ENCODE results near the gene VPS13D. TPM values are rescaled to one million over a fixed set of nuclear protein-coding genes. Genes with fewer than 3 reads are reported as not detected.

Gene VPS13D
- total RNA-seq, 2 donors from 2014 or later, result 48.1 to 65.2 TPM

DNA sequence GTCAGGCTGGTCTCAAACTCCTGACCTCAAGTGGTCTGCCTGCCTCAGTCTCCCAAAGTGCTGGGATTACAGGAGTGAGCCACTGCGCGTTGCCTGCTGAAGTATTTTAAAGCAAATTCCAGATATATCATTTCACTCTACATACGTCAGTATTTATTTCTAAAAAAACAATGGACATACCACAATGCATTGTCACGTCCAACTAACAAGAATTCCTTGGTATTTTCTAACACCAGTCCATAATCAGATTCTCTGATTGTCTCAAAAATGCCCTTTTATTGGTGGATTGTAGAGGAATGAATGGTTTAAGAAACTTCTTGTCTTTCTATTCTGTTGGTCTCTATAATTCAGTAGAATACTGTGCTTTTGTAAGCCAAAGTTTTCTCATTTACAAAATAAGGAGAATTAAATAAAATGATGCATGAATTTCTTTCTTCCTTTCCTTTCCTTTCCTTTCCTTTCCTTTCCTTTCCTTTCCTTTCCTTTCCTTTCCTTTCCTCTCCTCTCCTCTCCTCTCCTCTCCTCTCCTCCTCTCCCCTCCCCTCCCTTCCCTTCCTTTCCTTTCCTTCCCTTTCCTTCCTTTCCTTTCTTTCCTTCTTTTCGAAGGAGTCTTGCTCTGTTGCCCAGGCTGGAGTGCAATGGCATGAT is 55.8 kb downstream of the VPS13D start:
- no peak for DNase-seq (ENCODE audit: low spot score)
- TF ChIP-seq, protein P1, sequence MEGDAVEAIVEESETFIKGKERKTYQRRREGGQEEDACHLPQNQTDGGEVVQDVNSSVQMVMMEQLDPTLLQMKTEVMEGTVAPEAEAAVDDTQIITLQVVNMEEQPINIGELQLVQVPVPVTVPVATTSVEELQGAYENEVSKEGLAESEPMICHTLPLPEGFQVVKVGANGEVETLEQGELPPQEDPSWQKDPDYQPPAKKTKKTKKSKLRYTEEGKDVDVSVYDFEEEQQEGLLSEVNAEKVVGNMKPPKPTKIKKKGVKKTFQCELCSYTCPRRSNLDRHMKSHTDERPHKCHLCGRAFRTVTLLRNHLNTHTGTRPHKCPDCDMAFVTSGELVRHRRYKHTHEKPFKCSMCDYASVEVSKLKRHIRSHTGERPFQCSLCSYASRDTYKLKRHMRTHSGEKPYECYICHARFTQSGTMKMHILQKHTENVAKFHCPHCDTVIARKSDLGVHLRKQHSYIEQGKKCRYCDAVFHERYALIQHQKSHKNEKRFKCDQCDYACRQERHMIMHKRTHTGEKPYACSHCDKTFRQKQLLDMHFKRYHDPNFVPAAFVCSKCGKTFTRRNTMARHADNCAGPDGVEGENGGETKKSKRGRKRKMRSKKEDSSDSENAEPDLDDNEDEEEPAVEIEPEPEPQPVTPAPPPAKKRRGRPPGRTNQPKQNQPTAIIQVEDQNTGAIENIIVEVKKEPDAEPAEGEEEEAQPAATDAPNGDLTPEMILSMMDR (IDR thresholded peaks at IDR 0.05), result no peak

DNA sequence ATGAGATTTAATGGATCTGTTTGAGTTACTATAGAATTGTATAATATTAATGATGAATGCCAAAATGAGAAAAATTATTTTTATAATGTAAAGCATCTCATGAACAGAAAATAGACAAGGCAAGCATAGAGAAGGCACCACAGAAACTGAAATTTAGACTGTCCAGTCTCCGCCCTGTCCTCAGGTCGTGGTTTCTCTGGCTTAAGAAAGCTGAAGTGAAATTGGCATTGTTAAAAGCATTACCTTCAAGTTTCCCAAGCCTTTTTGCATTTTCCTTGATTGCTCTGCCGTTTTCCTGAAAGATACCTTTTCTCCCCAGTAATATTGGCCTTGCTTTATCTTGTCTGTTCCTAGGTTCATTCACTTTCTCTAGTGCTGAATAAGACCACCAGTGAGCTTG is 58.0 kb downstream of the VPS13D start:
- TF ChIP-seq, protein P1 (IDR thresholded peaks at IDR 0.05), result no peak
- Histone ChIP-seq H3K27ac (no peak overlapping the region), H3K36me3 (peaks cover 25% of the 10 kb centered on the region), H3K4me3 (no peak overlapping the region), H3K4me1 (no peaks in the 10 kb centered on the region), H3K27me3 (no peaks in the 10 kb centered on the region), H3K9me3 (no peaks in the 10 kb centered on the region)
- DNase-seq (ENCODE audit: low spot score), result no peak

More for the DNA sequence above, 55.8 kb downstream of the VPS13D start:
- Histone ChIP-seq H3K36me3 (peaks cover 40% of the 10 kb centered on the region), H3K9me3 (no peaks in the 10 kb centered on the region), H3K4me3 (no peak overlapping the region), H3K27me3 (no peaks in the 10 kb centered on the region), H3K27ac (no peak overlapping the region), H3K4me1 (no peaks in the 10 kb centered on the region)

DNA sequence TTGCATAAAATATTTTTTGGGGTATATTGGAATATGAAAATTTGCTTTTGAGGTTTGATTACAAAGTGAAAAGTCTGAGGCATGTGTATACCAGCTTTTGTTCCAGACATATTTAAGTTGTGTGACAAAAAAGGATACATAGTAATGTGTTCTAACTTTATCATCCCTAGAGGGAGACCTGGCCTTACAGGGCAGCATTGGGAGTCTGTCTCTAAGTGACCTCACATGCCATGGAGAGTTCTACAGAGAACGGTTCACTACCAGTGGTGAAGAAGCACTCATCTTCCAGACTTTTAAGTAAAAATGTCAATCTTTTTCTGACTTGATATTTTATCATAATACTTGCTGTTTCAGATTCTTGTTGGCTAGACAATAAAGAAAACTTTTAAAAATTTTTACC is 61.0 kb downstream of the VPS13D start:
- peaks cover 29% of the 10 kb centered on the region for H3K36me3 ChIP-seq
- H3K4me3 ChIP-seq, result no peak overlapping the region
- TF ChIP-seq, protein P1 (IDR thresholded peaks at IDR 0.05), result no peak
- H3K27ac ChIP-seq, result no peak overlapping the region
- no peaks in the 10 kb centered on the region for H3K27me3 ChIP-seq
- H3K9me3 ChIP-seq, result no peaks in the 10 kb centered on the region
- H3K4me1 ChIP-seq, result no peaks in the 10 kb centered on the region
- DNase-seq (ENCODE audit: low spot score), result no peak

DNA sequence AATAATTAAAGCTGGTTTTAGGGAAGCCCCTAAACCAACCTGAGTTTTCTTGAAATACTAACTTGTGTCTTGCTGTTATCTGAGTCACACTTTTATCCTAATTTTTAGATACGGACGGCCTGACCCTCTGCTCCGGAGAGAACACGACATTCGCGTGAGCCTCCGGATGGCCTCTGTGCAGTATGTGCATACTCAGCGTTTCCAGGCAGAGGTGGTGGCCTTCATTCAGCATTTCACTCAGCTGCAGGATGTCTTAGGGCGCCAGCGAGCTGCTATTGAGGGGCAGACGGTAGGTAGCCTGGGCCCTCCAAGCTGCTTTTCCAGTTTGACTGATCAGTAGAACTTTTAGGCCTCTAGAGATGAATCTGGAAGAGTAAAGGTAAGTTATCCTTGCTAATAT is 63.6 kb downstream of the VPS13D start:
- no peaks in the 10 kb centered on the region for H3K4me1 ChIP-seq
- DNase-seq (ENCODE audit: low spot score), result no peak
- H3K4me3 ChIP-seq, result no peak overlapping the region
- no peak overlapping the region for H3K27ac ChIP-seq
- no peaks in the 10 kb centered on the region for H3K9me3 ChIP-seq
- peaks cover 46% of the 10 kb centered on the region for H3K36me3 ChIP-seq
- TF ChIP-seq, protein P1 (IDR thresholded peaks at IDR 0.05), result no peak
- no peaks in the 10 kb centered on the region for H3K27me3 ChIP-seq

DNA sequence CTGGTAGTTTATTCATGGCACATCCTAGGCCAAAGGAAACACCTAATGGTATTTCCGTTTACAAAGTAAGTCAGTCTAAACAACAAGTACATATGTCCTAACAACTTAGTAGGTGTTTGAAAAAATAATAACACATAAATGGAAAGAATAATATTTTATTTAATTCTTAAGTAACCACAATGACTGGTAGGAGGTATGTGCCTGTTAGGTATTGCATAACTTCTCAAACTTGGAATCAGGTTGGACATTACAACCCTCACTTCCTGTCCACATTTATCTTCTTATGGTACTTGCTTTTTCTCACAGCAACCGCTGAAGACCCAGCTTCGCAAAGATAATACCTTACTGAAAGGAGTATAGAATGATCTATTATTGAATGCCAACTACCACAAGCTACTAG is 64.2 kb downstream of the VPS13D start:
- H3K36me3 ChIP-seq, result peaks cover 52% of the 10 kb centered on the region
- no peaks in the 10 kb centered on the region for H3K27me3 ChIP-seq
- H3K9me3 ChIP-seq, result no peaks in the 10 kb centered on the region
- TF ChIP-seq, protein P1 (IDR thresholded peaks at IDR 0.05), result no peak
- H3K4me3 ChIP-seq, result no peak overlapping the region
- no peak overlapping the region for H3K27ac ChIP-seq
- no peaks in the 10 kb centered on the region for H3K4me1 ChIP-seq
- no peak for DNase-seq (ENCODE audit: low spot score)

DNA sequence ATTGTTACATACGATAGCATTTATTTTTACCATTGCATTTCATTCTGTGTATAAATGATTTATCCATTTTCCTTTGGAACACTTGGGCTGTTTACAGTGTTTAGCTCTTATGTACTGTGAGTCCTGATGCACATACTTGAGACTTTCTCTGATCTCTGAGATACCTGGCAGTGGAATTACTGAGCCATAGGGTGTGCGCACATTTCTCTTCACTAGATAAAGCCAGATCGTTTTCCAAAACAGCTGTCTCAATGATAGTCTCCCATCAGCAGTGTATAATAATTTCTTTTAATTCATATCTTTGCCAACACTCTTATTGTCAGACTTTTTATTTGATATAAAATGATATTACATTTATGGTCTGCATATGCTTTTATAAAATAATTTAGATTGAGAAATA is 66.2 kb downstream of the VPS13D start:
- peaks cover 0 to 8% of the 10 kb centered on the region in 2 donors for H3K4me1 ChIP-seq
- H3K36me3 ChIP-seq, result peaks cover 60% of the 10 kb centered on the region
- no peak overlapping the region for H3K4me3 ChIP-seq
- H3K27ac ChIP-seq, result no peak overlapping the region
- no peaks in the 10 kb centered on the region for H3K9me3 ChIP-seq
- H3K27me3 ChIP-seq, result no peaks in the 10 kb centered on the region
- no peak for DNase-seq (ENCODE audit: low spot score)
- TF ChIP-seq, protein P1 (IDR thresholded peaks at IDR 0.05), result no peak

Measured in right atrium auricular region (tissue), 2 donors.